OCI-LY7 (cell line): ENCODE measurements around the gene PCDHB8. TPM values are rescaled to one million over a fixed set of nuclear protein-coding genes. Genes with fewer than 3 reads are reported as not detected.
"Not testable (repeated sequence)": the region's sequence is repeated elsewhere in the genome, so short reads cannot be mapped to it uniquely, and the experiment has no call there.

Source experiments
- BruUV-seq: library from RNA; stranded (reverse); fragments of 400-500 nt; replicated peaks from 2 replicates; lab custom pipeline; 2021; lab: Mats Ljungman, UMichigan
- CTCF ChIA-PET: fragments of 300-600 bp; sonication (Branson Sonifier 250); formaldehyde crosslinking; loops from one replicate; lab custom pipeline; 2022; ENCODE audit warnings: antibody characterized with exemption; ENCODE audit not compliant: unreplicated experiment; lab: Charles Lee
- POLR2A ChIA-PET: fragments of 300-600 bp; sonication (Branson Sonifier 250); formaldehyde crosslinking; loops from one replicate; lab custom pipeline; 2022; ENCODE audit warnings: antibody characterized with exemption; lab: Charles Lee
- DNase-seq: peaks from one replicate; pipeline ENCODE4 v3.0.0-alpha.2; 2015; ENCODE audit warnings: low spot score
- H2AFZ ChIP-seq: fragments of 200-600 bp; sonication (generic), shearing (Covaris generic); 2 replicates; pipeline ENCODE4 v1.6.1; 2014; ENCODE audit warnings: mild to moderate bottlenecking, antibody characterized with exemption, low read length, moderate library complexity
- H3K27ac ChIP-seq: fragments of 200-600 bp; sonication (generic); 2 replicates; pipeline ENCODE4 v1.5.1; 2014; ENCODE audit warnings: mixed run types, low read depth, mild to moderate bottlenecking, moderate library complexity, low read length, inconsistent platforms; ENCODE audit not compliant: poor library complexity, severe bottlenecking
- H3K36me3 ChIP-seq: fragments of 200-600 bp; sonication (generic); 2 replicates; pipeline ENCODE4 v1.6.1; 2014; ENCODE audit warnings: mild to moderate bottlenecking, antibody characterized with exemption, low read length, moderate library complexity, mixed read lengths; ENCODE audit not compliant: insufficient read depth
- H3K4me1 ChIP-seq: fragments of 200-600 bp; sonication (generic); 2 replicates; pipeline ENCODE4 v1.5.1; 2014; ENCODE audit warnings: mild to moderate bottlenecking, low read length; ENCODE audit not compliant: insufficient read depth, poor library complexity, severe bottlenecking
- H3K4me2 ChIP-seq: fragments of 200-600 bp; sonication (generic); 2 replicates; pipeline ENCODE4 v1.6.1; 2014; ENCODE audit warnings: mild to moderate bottlenecking, low read length
- H3K4me3 ChIP-seq: fragments of 200-600 bp; sonication (generic); 2 replicates; pipeline ENCODE4 v1.5.1; 2014; ENCODE audit warnings: mild to moderate bottlenecking, low read depth, low read length; ENCODE audit not compliant: poor library complexity, severe bottlenecking
- H3K79me2 ChIP-seq: fragments of 200-600 bp; sonication (generic); 2 replicates; pipeline ENCODE4 v1.6.1; 2016; ENCODE audit warnings: low read depth, mild to moderate bottlenecking, low read length, moderate library complexity, mixed read lengths; ENCODE audit not compliant: insufficient read depth
- H3K9me2 ChIP-seq: fragments of 200-600 bp; sonication (generic); 2 replicates; pipeline ENCODE4 v1.6.1; 2016; ENCODE audit warnings: mild to moderate bottlenecking, low read length, mixed read lengths; ENCODE audit not compliant: insufficient read depth
- H3K9me3 ChIP-seq: fragments of 200-600 bp; sonication (generic); 2 replicates; pipeline ENCODE4 v1.6.1; 2014; ENCODE audit warnings: mild to moderate bottlenecking, mixed run types, low read length, mixed read lengths
- H4K20me1 ChIP-seq: fragments of 200-600 bp; sonication (generic); 2 replicates; pipeline ENCODE4 v1.6.1; 2014; ENCODE audit warnings: mild to moderate bottlenecking, antibody characterized with exemption, low read length, moderate library complexity, mixed read lengths; ENCODE audit not compliant: insufficient read depth
- EZH2phosphoT487 ChIP-seq: fragments of 200-600 bp; sonication (generic); IDR thresholded peaks from 2 replicates; pipeline ENCODE4 v1.6.1; 2018; ENCODE audit warnings: low read depth, borderline replicate concordance, mild to moderate bottlenecking, mixed run types, antibody characterized with exemption, low read length, moderate library complexity, mixed read lengths
- intact Hi-C: fragments of 100-400 bp; cut with micrococcal nuclease; formaldehyde crosslinking; loops from one replicate; pipeline ENCODE4 v1.10.0; 2022; ENCODE audit not compliant: unreplicated experiment
- total RNA-seq, 2 experiments: library from RNA; depleted of rRNA in 1 of 2; stranded (reverse); fragments of >200 nt in 1 of 2; shearing (Covaris generic) in 1 of 2; gene quantifications; 2 replicates each; pipeline ENCODE4 v1.2.3, GENCODE V29; 2014 to 2022
- TF ChIP-seq, protein P1 (sequence below): fragments of 200-600 bp; sonication (generic); conservative IDR thresholded peaks from 2 replicates; pipeline ENCODE4 v1.5.1; 2014; ENCODE audit warnings: mild to moderate bottlenecking, antibody characterized with exemption, low read length, moderate library complexity, mixed read lengths

PCDHB8 gene
- total RNA-seq, 2 experiments from 2014 or later: not detected

DNA sequence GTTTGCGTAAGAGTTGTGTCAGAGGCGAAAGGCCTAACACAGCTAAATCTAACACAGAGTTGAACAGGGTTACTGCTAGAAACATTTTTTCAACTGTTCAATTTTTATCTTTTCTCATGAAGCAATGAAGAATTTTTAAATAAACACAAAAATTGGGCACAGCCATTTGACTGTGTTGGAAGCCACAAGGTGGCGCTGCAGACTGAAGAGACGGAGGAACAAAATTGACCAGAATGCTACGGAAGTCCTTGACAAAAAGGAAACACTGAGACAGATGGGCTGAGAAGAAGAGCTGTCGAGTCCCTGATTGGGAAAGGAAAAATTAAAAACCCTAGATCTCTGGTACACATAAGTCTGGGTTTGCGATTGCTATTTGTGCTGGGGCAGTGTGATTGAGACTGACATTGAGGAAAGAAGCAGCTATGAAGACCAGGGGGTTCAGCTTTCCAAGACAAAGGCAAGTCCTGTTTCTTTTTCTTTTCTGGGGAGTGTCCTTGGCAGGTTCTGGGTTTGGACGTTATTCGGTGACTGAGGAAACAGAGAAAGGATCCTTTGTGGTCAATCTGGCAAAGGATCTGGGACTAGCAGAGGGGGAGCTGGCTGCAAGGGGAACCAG, 9.4 kb downstream of the PCDHB8 start, which contains the start of gene PCDHB9:
TSS of gene PCDHB9 (plus strand) at position 265 of the 616 bp plus-strand sequence. CDS start at position 423, 158 bp downstream.
- H3K27ac ChIP-seq: no peak within 1 kb of the TSS
- H3K36me3 ChIP-seq: no peaks in the 10 kb centered on the region
- H3K79me2 ChIP-seq: no peaks in the 10 kb centered on the region
- no peaks in the 10 kb centered on the region for H4K20me1 ChIP-seq
- peak within 1 kb of the TSS; percentile 63 for H2AFZ ChIP-seq
- DNase-seq: peak; percentile 56
- no peaks in the 10 kb centered on the region for H3K9me2 ChIP-seq
- no peaks in the 10 kb centered on the region for H3K9me3 ChIP-seq
- no TSS peak for BruUV-seq
- H3K4me1 ChIP-seq: no peaks in the 10 kb centered on the region
- ChIA-PET CTCF (interaction anchor here (0.6 kb wide), 1 partner anchor 106 kb away, joined by 3 read pairs; no protein-coding TSS in a partner anchor), POLR2A (no interaction called here)
- no peak within 1 kb of the TSS for H3K4me3 ChIP-seq
- TF ChIP-seq, protein P1, sequence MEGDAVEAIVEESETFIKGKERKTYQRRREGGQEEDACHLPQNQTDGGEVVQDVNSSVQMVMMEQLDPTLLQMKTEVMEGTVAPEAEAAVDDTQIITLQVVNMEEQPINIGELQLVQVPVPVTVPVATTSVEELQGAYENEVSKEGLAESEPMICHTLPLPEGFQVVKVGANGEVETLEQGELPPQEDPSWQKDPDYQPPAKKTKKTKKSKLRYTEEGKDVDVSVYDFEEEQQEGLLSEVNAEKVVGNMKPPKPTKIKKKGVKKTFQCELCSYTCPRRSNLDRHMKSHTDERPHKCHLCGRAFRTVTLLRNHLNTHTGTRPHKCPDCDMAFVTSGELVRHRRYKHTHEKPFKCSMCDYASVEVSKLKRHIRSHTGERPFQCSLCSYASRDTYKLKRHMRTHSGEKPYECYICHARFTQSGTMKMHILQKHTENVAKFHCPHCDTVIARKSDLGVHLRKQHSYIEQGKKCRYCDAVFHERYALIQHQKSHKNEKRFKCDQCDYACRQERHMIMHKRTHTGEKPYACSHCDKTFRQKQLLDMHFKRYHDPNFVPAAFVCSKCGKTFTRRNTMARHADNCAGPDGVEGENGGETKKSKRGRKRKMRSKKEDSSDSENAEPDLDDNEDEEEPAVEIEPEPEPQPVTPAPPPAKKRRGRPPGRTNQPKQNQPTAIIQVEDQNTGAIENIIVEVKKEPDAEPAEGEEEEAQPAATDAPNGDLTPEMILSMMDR: peak; percentile 97
- no peak for TF ChIP-seq EZH2phosphoT487
- intact Hi-C loops: no loop called here
- peak within 1 kb of the TSS; percentile 30; the same call in 1 of the 2 replicates for H3K4me2 ChIP-seq

DNA sequence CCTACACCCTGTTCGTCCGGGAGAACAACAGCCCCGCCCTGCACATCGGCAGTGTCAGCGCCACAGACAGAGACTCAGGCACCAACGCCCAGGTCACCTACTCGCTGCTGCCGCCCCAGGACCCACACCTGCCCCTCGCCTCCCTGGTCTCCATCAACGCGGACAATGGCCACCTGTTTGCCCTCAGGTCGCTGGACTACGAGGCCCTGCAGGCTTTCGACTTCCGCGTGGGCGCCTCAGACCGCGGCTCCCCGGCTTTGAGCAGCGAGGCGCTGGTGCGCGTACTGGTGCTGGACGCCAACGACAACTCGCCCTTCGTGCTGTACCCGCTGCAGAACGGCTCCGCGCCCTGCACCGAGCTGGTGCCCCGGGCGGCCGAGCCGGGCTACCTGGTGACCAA, 11.1 kb downstream of the PCDHB8 start:
- DNase-seq, H3K9me3 ChIP-seq, H3K9me2 ChIP-seq, H4K20me1 ChIP-seq, H3K36me3 ChIP-seq, H3K27ac ChIP-seq, H3K4me3 ChIP-seq, CTCF ChIA-PET, H3K4me2 ChIP-seq, intact Hi-C loops, H2AFZ ChIP-seq, H3K79me2 ChIP-seq, BruUV-seq, H3K4me1 ChIP-seq: not testable (repeated sequence)
- POLR2A ChIA-PET: interaction anchor here (0.6 kb wide), 1 partner anchor 238 kb away, joined by 3 read pairs; no protein-coding TSS in a partner anchor

GRCh38 chr5:141189131-141189530, 11.5 kb downstream of the PCDHB8 start:
- H3K79me2 ChIP-seq, H3K36me3 ChIP-seq, DNase-seq, H3K4me2 ChIP-seq, H3K4me3 ChIP-seq, H3K9me2 ChIP-seq, H3K4me1 ChIP-seq, BruUV-seq, POLR2A ChIA-PET, H3K9me3 ChIP-seq, intact Hi-C loops, H3K27ac ChIP-seq, H4K20me1 ChIP-seq, H2AFZ ChIP-seq, CTCF ChIA-PET: not testable (repeated sequence)
